GM12878 (cell line): Measurements from ENCODE around the gene ANAPC5. TPM values are rescaled to one million over a fixed set of nuclear protein-coding genes. Genes with fewer than 3 reads are reported as not detected.
A peak's percentile ranks its signal among the peaks of the same experiment; 100 is the strongest.

Experiments
- ATAC-seq: fragments of 200-7000 bp; cut with Tn5 transposase; 3 replicates; pipeline ENCODE4 v1.9.1; 2020; ENCODE audit warnings: mild to moderate bottlenecking, moderate library complexity
- BruUV-seq: library from RNA; stranded (reverse); fragments of 400-500 nt; replicated peaks from 2 replicates; lab custom pipeline; 2021; lab: Mats Ljungman, UMichigan
- CTCF ChIA-PET: fragments of 300-600 bp; sonication (Branson Sonifier 250); formaldehyde crosslinking; extraction: SDS; loops from one replicate; lab custom pipeline; 2021; ENCODE audit warnings: inconsistent platforms; lab: Yijun Ruan, JAX
- POLR2A ChIA-PET: fragments of 350-600 bp; formaldehyde crosslinking; extraction: SDS; loops from one replicate; lab custom pipeline; 2021; ENCODE audit warnings: inconsistent platforms; lab: Charles Lee
- RAD21 ChIA-PET: fragments of 300-600 bp; sonication (Branson Sonifier 250); formaldehyde crosslinking; loops from one replicate; lab custom pipeline; 2023; ENCODE audit warnings: antibody characterized with exemption; ENCODE audit not compliant: unreplicated experiment; lab: Charles Lee
- SMC1A ChIA-PET: fragments of 300-600 bp; sonication (Branson Sonifier 250); formaldehyde crosslinking; loops from one replicate; lab custom pipeline; 2023; ENCODE audit not compliant: unreplicated experiment, uncharacterized antibody; lab: Charles Lee
- DNase-seq: peaks from one replicate; pipeline ENCODE4 v3.0.0-alpha.2; 2011; ENCODE audit warnings: low read depth, low spot score
- FAIRE-seq: peaks from 3 replicates; lab custom pipeline; 2011; peaks lifted over from hg19 to GRCh38; lab: Jason Lieb, UNC
- H2AFZ ChIP-seq: 2 replicates; pipeline ENCODE4 v1.6.0; 2011; ENCODE audit warnings: low read depth, low read length, control low read depth; ENCODE audit not compliant: control insufficient read depth
- H3K27ac ChIP-seq: 2 replicates; pipeline ENCODE4 v1.5.1; 2011; ENCODE audit warnings: control low read depth; ENCODE audit not compliant: control insufficient read depth, insufficient read depth
- H3K27me3 ChIP-seq, 2 experiments: replicated peaks in 1 of 2; 2 replicates each; pipeline versions ENCODE4 v1.6.0 to v1.6.1; 2011; ENCODE audit warnings: low read length in 1 of 2; ENCODE audit not compliant: control insufficient read depth in 2 of 2, insufficient read depth in 2 of 2
- H3K36me3 ChIP-seq, 2 experiments: 2 replicates each; pipeline ENCODE4 v1.5.1; 2011; ENCODE audit warnings: low read length in 1 of 2; ENCODE audit not compliant: control insufficient read depth in 2 of 2, insufficient read depth in 2 of 2
- H3K4me1 ChIP-seq: 2 replicates; pipeline ENCODE4 v1.6.1; 2011; ENCODE audit warnings: mild to moderate bottlenecking, low read length, moderate library complexity, mixed read lengths; ENCODE audit not compliant: control insufficient read depth, insufficient read depth
- H3K4me2 ChIP-seq: 2 replicates; pipeline ENCODE4 v1.6.0; 2011; ENCODE audit warnings: control low read depth; ENCODE audit not compliant: control insufficient read depth, insufficient read depth
- H3K4me3 ChIP-seq: fragments of 200-600 bp; sonication (generic); 2 replicates; pipeline ENCODE4 v1.5.1; 2016
- H3K79me2 ChIP-seq: 2 replicates; pipeline ENCODE4 v1.6.0; 2011; ENCODE audit warnings: low read length; ENCODE audit not compliant: control insufficient read depth, insufficient read depth
- H3K9ac ChIP-seq: 2 replicates; pipeline ENCODE4 v1.8.0; 2011; ENCODE audit warnings: low read length, control low read depth, mixed read lengths; ENCODE audit not compliant: control insufficient read depth, insufficient read depth
- H3K9me3 ChIP-seq: replicated peaks from 3 replicates; pipeline ENCODE4 v1.5.1; 2011; ENCODE audit warnings: mild to moderate bottlenecking, low read length; ENCODE audit not compliant: control insufficient read depth, insufficient read depth
- H4K20me1 ChIP-seq: 2 replicates; pipeline ENCODE4 v1.6.0; 2011; ENCODE audit not compliant: control insufficient read depth, insufficient read depth
- ATF3 ChIP-seq: IDR thresholded peaks from 2 replicates; pipeline ENCODE4 v1.6.1; 2011; ENCODE audit warnings: low read depth, mild to moderate bottlenecking, low read length, moderate library complexity, borderline replicate concordance; ENCODE audit errors: extremely low read depth
- CBX3 ChIP-seq: fragments of 200-600 bp; sonication (generic); IDR thresholded peaks from 2 replicates; pipeline ENCODE4 v1.6.1; 2016; ENCODE audit warnings: low read depth, borderline replicate concordance
- CEBPB ChIP-seq, 2 experiments: fragments of 150-350 bp in 1 of 2; IDR thresholded peaks; 2 replicates each; pipeline ENCODE4 v1.6.1; 2012 to 2014; ENCODE audit warnings: low read depth in 2 of 2, low read length in 2 of 2, borderline replicate concordance in 1 of 2, inconsistent platforms in 1 of 2
- CREM ChIP-seq: IDR thresholded peaks from 2 replicates; pipeline ENCODE4 v1.6.1; 2014; ENCODE audit warnings: antibody characterized with exemption, low read depth
- E2F8 ChIP-seq: fragments of 450-650 bp; IDR thresholded peaks from 2 replicates; pipeline ENCODE4 v1.6.1; 2018; ENCODE audit warnings: mild to moderate bottlenecking, low read depth, moderate library complexity; ENCODE audit not compliant: partially characterized antibody
- IRF3 ChIP-seq: fragments of 450-650 bp; IDR thresholded peaks from 2 replicates; pipeline ENCODE4 v1.6.1; 2014; ENCODE audit warnings: mild to moderate bottlenecking
- IRF4 ChIP-seq: IDR thresholded peaks from 2 replicates; pipeline ENCODE4 v1.6.1; 2011; ENCODE audit warnings: low read depth, low read length
- KLF5 ChIP-seq: fragments of 450-650 bp; IDR thresholded peaks from 2 replicates; pipeline ENCODE4 v1.6.1; 2014; ENCODE audit warnings: mild to moderate bottlenecking; ENCODE audit not compliant: partially characterized antibody
- MAX ChIP-seq: IDR thresholded peaks from 2 replicates; pipeline ENCODE4 v1.6.1; 2012; ENCODE audit warnings: low read depth, low read length, improper control_type of control experiment
- MTA2 ChIP-seq: fragments of 450-650 bp; IDR thresholded peaks from 2 replicates; pipeline ENCODE4 v1.6.1; 2016; ENCODE audit warnings: low read depth, mild to moderate bottlenecking, moderate library complexity
- NFIC ChIP-seq: IDR thresholded peaks from 2 replicates; pipeline ENCODE4 v1.6.1; 2012; ENCODE audit warnings: low read depth, mild to moderate bottlenecking, inconsistent platforms, low read length, moderate library complexity
- RAD21 ChIP-seq: IDR thresholded peaks from 2 replicates; pipeline ENCODE4 v1.6.1; 2011; ENCODE audit warnings: mild to moderate bottlenecking, low read depth, low read length, moderate library complexity; ENCODE audit not compliant: insufficient read depth
- RBBP5 ChIP-seq: fragments of 200-600 bp; sonication (generic); conservative IDR thresholded peaks from 2 replicates; pipeline ENCODE4 v1.6.1; 2016
- USF1 ChIP-seq: IDR thresholded peaks from 2 replicates; pipeline ENCODE4 v1.6.1; 2011; ENCODE audit warnings: borderline replicate concordance, low read depth, mild to moderate bottlenecking, moderate library complexity, mixed read lengths, low read length; ENCODE audit not compliant: insufficient read depth; ENCODE audit errors: extremely low read length
- ZNF207 ChIP-seq: fragments of 450-650 bp; IDR thresholded peaks from 2 replicates; pipeline ENCODE4 v1.6.1; 2014; ENCODE audit warnings: antibody characterized with exemption, mild to moderate bottlenecking, borderline replicate concordance
- WGBS: methylation state at CpG from one replicate; pipeline ENCODE4 v1.1.6; 2016; ENCODE audit warnings: low lambda C conversion rate; ENCODE audit not compliant: insufficient replicate concordance, insufficient coverage; ENCODE audit errors: missing lambda C conversion rate; 5-methylcytosine and 5-hydroxymethylcytosine counted together
- in situ Hi-C: fragments of 300-500 bp; cut with MboI; formaldehyde crosslinking; loops from 9 replicates; pipeline ENCODE4 v1.14.3; 2018; ENCODE audit warnings: mixed read lengths
- intact Hi-C: fragments of 100-400 bp; cut with micrococcal nuclease; formaldehyde crosslinking; loops from one replicate; pipeline ENCODE4 v1.14.2; 2022; ENCODE audit not compliant: unreplicated experiment
- polyA plus RNA-seq, 11 experiments: library from polyadenylated mRNA; depleted of rRNA in 4 of 11; unstranded in 6 of 11; stranded (reverse) in 5 of 11; fragments of >200 nt; fragmentation: Nextera tagmentation in 4 of 11; fragmentation: Illumina TruSeq in 1 of 11; extraction: Ambion mirVana in 4 of 11; extraction: Trizol in 1 of 11; gene quantifications; 1 replicate in 1 of 11; 2 replicates in 10 of 11; pipeline versions ENCODE4 v1.2.1 to v1.2.3, GENCODE V29; 2011 to 2016; ENCODE audit warnings: inconsistent platforms in 2 of 11, missing spikeins in 2 of 11, low read depth in 1 of 11
- total RNA-seq, 4 experiments: library from RNA; depleted of rRNA in 3 of 4; stranded (reverse); fragments of >200 nt in 3 of 4; fragmentation: Illumina TruSeq in 1 of 4; extraction: Trizol in 1 of 4; gene quantifications; 2 replicates each; pipeline versions ENCODE4 v1.2.1 to v1.2.3, GENCODE V29; 2013 to 2021
- TF ChIP-seq, protein P1 (sequence below): IDR thresholded peaks from 2 replicates; pipeline ENCODE4 v1.6.1; 2011; ENCODE audit warnings: borderline replicate concordance, low read depth, mild to moderate bottlenecking, moderate library complexity, low read length; ENCODE audit not compliant: insufficient read depth, poor library complexity, severe bottlenecking

The ANAPC5 gene
- total and polyA plus RNA-seq, 10 of the 15 experiments (the other 5 are each of a cell fraction or from before 2014, with no cell fraction given) = 102 to 227 (median 166) TPM

- 84% methylated on average over 3 of the region's 3 CpGs for WGBS
- Histone ChIP-seq H3K4me3 (no peak overlapping the region), H3K9ac (peak overlapping the region; percentile 58), H3K27ac (peak overlapping the region; percentile 72), H3K4me1 (peaks cover 7% of the 10 kb centered on the region), H4K20me1 (no peaks in the 10 kb centered on the region), H3K9me3 (no peaks in the 10 kb centered on the region; the same call in 2 of the 3 replicates), H3K4me2 (peak overlapping the region; percentile 95), H3K27me3 (no peaks in the 10 kb centered on the region), H3K36me3 (no peaks in the 10 kb centered on the region), H3K79me2 (no peaks in the 10 kb centered on the region), H2AFZ (peak overlapping the region; percentile 94)
- TSS peak; percentile 87 for BruUV-seq
- in situ Hi-C loops (no loop called here), intact Hi-C loops (no loop called here)
- ATAC-seq = peak; percentile 22; the same call in 1 of the 3 replicates
- no peak for FAIRE-seq
- RAD21 ChIA-PET = interaction anchor here (1.0 to 1.8 kb wide), 4 partner anchors 9 to 42 kb away, joined by 3 to 7 read pairs (median 4); partner anchors contain the start of gene ANAPC5
- CTCF ChIA-PET = interaction anchor here (1.0 to 1.7 kb wide), 7 partner anchors 8 to 69 kb away, joined by 3 to 6 read pairs (median 4); partner anchors contain the start of gene RNF34
- SMC1A ChIA-PET = interaction anchor here (0.7 to 2.4 kb wide), 8 partner anchors 9 to 332 kb away, joined by 3 to 17 read pairs (median 4); no protein-coding TSS in a partner anchor
- no peak for DNase-seq
- POLR2A ChIA-PET = interaction anchor here (0.6 to 1.7 kb wide), 4 partner anchors 9 to 225 kb away, joined by 3 to 19 read pairs (median 3); partner anchors contain the start of genes ANAPC5 and RNF34
- no peak for TF ChIP-seq MTA2
- no peak for TF ChIP-seq IRF3
- TF ChIP-seq KLF5 = no peak
- TF ChIP-seq, protein P1, sequence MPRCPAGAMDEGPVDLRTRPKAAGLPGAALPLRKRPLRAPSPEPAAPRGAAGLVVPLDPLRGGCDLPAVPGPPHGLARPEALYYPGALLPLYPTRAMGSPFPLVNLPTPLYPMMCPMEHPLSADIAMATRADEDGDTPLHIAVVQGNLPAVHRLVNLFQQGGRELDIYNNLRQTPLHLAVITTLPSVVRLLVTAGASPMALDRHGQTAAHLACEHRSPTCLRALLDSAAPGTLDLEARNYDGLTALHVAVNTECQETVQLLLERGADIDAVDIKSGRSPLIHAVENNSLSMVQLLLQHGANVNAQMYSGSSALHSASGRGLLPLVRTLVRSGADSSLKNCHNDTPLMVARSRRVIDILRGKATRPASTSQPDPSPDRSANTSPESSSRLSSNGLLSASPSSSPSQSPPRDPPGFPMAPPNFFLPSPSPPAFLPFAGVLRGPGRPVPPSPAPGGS = no peak
- TF ChIP-seq NFIC = no peak
- TF ChIP-seq E2F8 = no peak
- TF ChIP-seq ATF3 = no peak
- no peak for TF ChIP-seq USF1
- no peak for TF ChIP-seq CBX3
- no peak for TF ChIP-seq MAX
- TF ChIP-seq IRF4 = no peak
- no peak for TF ChIP-seq CEBPB (IDR thresholded peaks at IDR 0.05; ENCODE audit: borderline replicate concordance in 1 of 2, low read depth in 2 of 2, low read length in 2 of 2)
- TF ChIP-seq RBBP5 = no peak
- TF ChIP-seq ZNF207 = no peak
- no peak for TF ChIP-seq CREM
- no peak for TF ChIP-seq RAD21
Measured at GRCh38 chr12:121392325-121392716, 40.1 kb upstream of the ANAPC5 start.
